Caco-2 (cell line): ENCODE results near the gene RGS14. TPM values are rescaled to one million over a fixed set of nuclear protein-coding genes. Genes with fewer than 3 reads are reported as not detected.
A peak's percentile ranks its signal among the peaks of the same experiment; 100 is the strongest.

ENCODE experiments used
- BruUV-seq: library from RNA; stranded (reverse); fragments of 400-500 nt; replicated peaks from 2 replicates; lab custom pipeline; 2021; lab: Mats Ljungman, UMichigan
- CTCF ChIA-PET: fragments of 300-600 bp; sonication (Branson Sonifier 250); formaldehyde crosslinking; loops from one replicate; lab custom pipeline; 2022; ENCODE audit warnings: antibody characterized with exemption; lab: Charles Lee
- POLR2A ChIA-PET: fragments of 300-600 bp; sonication (Branson Sonifier 250); formaldehyde crosslinking; loops from one replicate; lab custom pipeline; 2022; ENCODE audit warnings: antibody characterized with exemption; lab: Charles Lee
- DNase-seq, 2 experiments: peaks; one replicate each; pipeline versions ENCODE4 v3.0.0 to v3.0.0-alpha.2; 2020 to 2022
- H3K27me3 ChIP-seq: replicated peaks from 2 replicates; pipeline ENCODE4 v1.6.0; 2011; ENCODE audit warnings: low read length; ENCODE audit not compliant: control insufficient read depth, insufficient read depth
- H3K36me3 ChIP-seq: 2 replicates; pipeline ENCODE4 v1.5.1; 2011; ENCODE audit warnings: low read length; ENCODE audit not compliant: control insufficient read depth, insufficient read depth
- H3K4me1 ChIP-seq: fragments of 250-450 bp; sonication (Bioruptor Pico); 2 replicates; pipeline ENCODE4 v1.5.1; 2020; ENCODE audit warnings: mild to moderate bottlenecking
- H3K4me3 ChIP-seq: 2 replicates; pipeline ENCODE4 v1.5.1; 2011; ENCODE audit warnings: low read depth, mild to moderate bottlenecking, control low read depth, low read length
- H3K9me3 ChIP-seq: fragments of 250-450 bp; sonication (Bioruptor Pico); 2 replicates; pipeline ENCODE4 v1.5.1; 2020; ENCODE audit warnings: mild to moderate bottlenecking, moderate library complexity
- H3K27ac Mint-ChIP-seq: one replicate; pipeline ENCODE4 v1.8.0; 2022; ENCODE audit warnings: mixed read lengths; ENCODE audit not compliant: unreplicated experiment
- H3K27me3 Mint-ChIP-seq: one replicate; pipeline ENCODE4 v1.8.0; 2022; ENCODE audit warnings: mixed read lengths; ENCODE audit not compliant: insufficient read depth, unreplicated experiment
- H3K36me3 Mint-ChIP-seq: one replicate; pipeline ENCODE4 v1.8.0; 2022; ENCODE audit warnings: mild to moderate bottlenecking, mixed read lengths; ENCODE audit not compliant: insufficient read depth, unreplicated experiment
- H3K4me1 Mint-ChIP-seq: one replicate; pipeline ENCODE4 v1.8.0; 2022; ENCODE audit warnings: low read depth, mixed read lengths; ENCODE audit not compliant: unreplicated experiment
- H3K4me3 Mint-ChIP-seq: one replicate; pipeline ENCODE4 v1.8.0; 2022; ENCODE audit warnings: mild to moderate bottlenecking, moderate library complexity, mixed read lengths; ENCODE audit not compliant: unreplicated experiment
- H3K9me3 Mint-ChIP-seq: one replicate; pipeline ENCODE4 v1.8.0; 2022; ENCODE audit warnings: mixed read lengths; ENCODE audit not compliant: unreplicated experiment
- CTCF ChIP-seq, 2 experiments: fragments of 200-600 bp in 1 of 2; IDR thresholded peaks; 1 replicate in 1 of 2; 2 replicates in 1 of 2; pipeline versions ENCODE4 v1.5.1 to v1.8.0; 2011 to 2022; ENCODE audit warnings: antibody characterized with exemption in 1 of 2, control low read depth in 1 of 2, inconsistent platforms in 1 of 2, low read depth in 1 of 2, low read length in 1 of 2, mild to moderate bottlenecking in 1 of 2, moderate library complexity in 1 of 2; ENCODE audit not compliant: insufficient read depth in 1 of 2, severe bottlenecking in 1 of 2, unreplicated experiment in 1 of 2
- intact Hi-C: fragments of 100-400 bp; cut with micrococcal nuclease; formaldehyde crosslinking; loops from one replicate; pipeline ENCODE4 v1.10.0; 2022; ENCODE audit not compliant: unreplicated experiment
- total RNA-seq: library from RNA; stranded (reverse); gene quantifications from 2 replicates; pipeline ENCODE4 v1.2.3, GENCODE V29; 2022

RGS14 gene
- total RNA-seq, 1 experiment from 2014 or later: 15.2 TPM

GRCh38 chr5:177320879-177321278, 36.8 kb upstream of the RGS14 start:
- H3K4me3 Mint-ChIP-seq: no peak overlapping the region
- no peaks in the 10 kb centered on the region for H3K27me3 Mint-ChIP-seq
- H3K36me3 ChIP-seq: no peaks in the 10 kb centered on the region; the same call in 1 of the 2 replicates
- no peaks in the 10 kb centered on the region for H3K9me3 ChIP-seq
- peak in 1 of 2 experiments; percentile 21 for DNase-seq
- H3K4me3 ChIP-seq: no peak overlapping the region
- CTCF ChIA-PET: interaction anchor here (0.8 kb wide), 1 partner anchor 11 kb away, joined by 3 read pairs; no protein-coding TSS in a partner anchor
- no TSS peak for BruUV-seq
- peaks cover 36% of the 10 kb centered on the region for H3K36me3 Mint-ChIP-seq
- peaks cover 25% of the 10 kb centered on the region for H3K4me1 Mint-ChIP-seq
- no peaks in the 10 kb centered on the region for H3K9me3 Mint-ChIP-seq
- no peak overlapping the region for H3K27ac Mint-ChIP-seq
- H3K27me3 ChIP-seq: no peaks in the 10 kb centered on the region
- TF ChIP-seq CTCF (IDR thresholded peaks at IDR 0.05; ENCODE audit: insufficient read depth in 1 of 2, low read depth in 1 of 2, low read length in 1 of 2, severe bottlenecking in 1 of 2, unreplicated experiment in 1 of 2): no peak
- POLR2A ChIA-PET: no interaction called here
- intact Hi-C loops: no loop called here
- H3K4me1 ChIP-seq: peaks cover 18% of the 10 kb centered on the region

- no TSS peak for BruUV-seq
Measured at GRCh38 chr5:177325868-177326381, 31.8 kb upstream of the RGS14 start.

More at GRCh38 chr5:177325868-177326381, 31.8 kb upstream of the RGS14 start:
- H3K36me3 ChIP-seq: no peaks in the 10 kb centered on the region
- ChIA-PET CTCF (interaction anchor here (0.9 to 2.0 kb wide), 5 partner anchors 10 to 52 kb away, joined by 3 to 15 read pairs (median 3); partner anchors contain the start of gene MXD3), POLR2A (no interaction called here)
- no peaks in the 10 kb centered on the region for H3K9me3 ChIP-seq
- H3K27ac Mint-ChIP-seq: peak overlapping the region; percentile 95
- peaks cover 33% of the 10 kb centered on the region for H3K4me1 Mint-ChIP-seq
- H3K9me3 Mint-ChIP-seq: peaks cover 9% of the 10 kb centered on the region
- no peaks in the 10 kb centered on the region for H3K27me3 Mint-ChIP-seq
- peak overlapping the region; percentile 2 for H3K4me3 Mint-ChIP-seq
- H3K4me1 ChIP-seq: peaks cover 41% of the 10 kb centered on the region
- H3K27me3 ChIP-seq: no peaks in the 10 kb centered on the region
- H3K4me3 ChIP-seq: no peak overlapping the region
- TF ChIP-seq CTCF (IDR thresholded peaks at IDR 0.05; ENCODE audit: insufficient read depth in 1 of 2, low read depth in 1 of 2, low read length in 1 of 2, severe bottlenecking in 1 of 2, unreplicated experiment in 1 of 2): no peak
- DNase-seq: peak; percentile 46 to 70
- H3K36me3 Mint-ChIP-seq: peaks cover 54% of the 10 kb centered on the region
- intact Hi-C loops: loop anchor here (1.0 kb wide), 1 partner anchor 13 kb away; no protein-coding TSS in a partner anchor
